GF-D8 (cell line): ENCODE measurements around the gene ICAM3.

ENCODE experiments used
- DNase-seq: peaks from one replicate; lab custom pipeline; 2025; lab: John Stamatoyannopoulos, UW

ICAM3 gene

GRCh38 chr19:10318807-10319682 lies 20.4 kb downstream of the ICAM3 start:
- DNase-seq, result no peak

- no peak for DNase-seq
These were observed 21.5 kb downstream of the ICAM3 start for GRCh38 chr19:10317857-10318462.

GRCh38 chr19:10317045-10317856 lies 22.2 kb downstream of the ICAM3 start:
- no peak for DNase-seq

GRCh38 chr19:10316229-10317044 lies 23.0 kb downstream of the ICAM3 start:
- no peak for DNase-seq

- DNase-seq, result no peak
These were observed 23.8 kb downstream of the ICAM3 start, which contains the start of gene FDX2 for GRCh38 chr19:10315335-10316214. FDX2 (minus strand) TSS chr19:10316015; CDS start chr19:10315996, 19 bp downstream.

GRCh38 chr19:10309423-10309822 lies 30.0 kb downstream of the ICAM3 start, which contains the start of gene ZGLP1:
ZGLP1 (minus strand) TSS chr19:10309815.
- DNase-seq, result no peak

- no peak for DNase-seq
These were observed 33.1 kb downstream of the ICAM3 start for GRCh38 chr19:10306327-10306726.

- DNase-seq, result no peak
These were observed 34.2 kb downstream of the ICAM3 start for GRCh38 chr19:10305139-10305806.

- peak; percentile 51 for DNase-seq
These were observed 39.6 kb downstream of the ICAM3 start for GRCh38 chr19:10299545-10300458.

- no peak for DNase-seq
These were observed 43.4 kb downstream of the ICAM3 start for GRCh38 chr19:10295847-10296591.

- DNase-seq, result no peak
These were observed 44.0 kb downstream of the ICAM3 start for GRCh38 chr19:10295305-10295846.

- no peak for DNase-seq
These were observed 45.1 kb downstream of the ICAM3 start for GRCh38 chr19:10294368-10294697.

- no peak for DNase-seq
These were observed 45.6 kb downstream of the ICAM3 start for GRCh38 chr19:10293637-10294367.

GRCh38 chr19:10292789-10293636 lies 46.4 kb downstream of the ICAM3 start:
- DNase-seq, result no peak

GRCh38 chr19:10292206-10292788 lies 47.1 kb downstream of the ICAM3 start:
- no peak for DNase-seq
